Neural cell (in vitro differentiated cells): Measurements from ENCODE around the gene ZFP3.
"Not testable (repeated sequence)": the region's sequence is repeated elsewhere in the genome, so short reads cannot be mapped to it uniquely, and the experiment has no call there.

Experiments used
- EP300 ChIP-seq: fragments of 450-650 bp; conservative IDR thresholded peaks from 2 replicates; pipeline ENCODE4 v1.6.1; 2014; ENCODE audit warnings: antibody characterized with exemption, mild to moderate bottlenecking, moderate library complexity; ENCODE audit not compliant: poor library complexity, severe bottlenecking
- EZH2 ChIP-seq: fragments of 200-600, 300-800 bp; shearing (Covaris generic), sonication (generic); IDR thresholded peaks from 2 replicates; pipeline ENCODE4 v1.6.1; 2014; ENCODE audit warnings: antibody characterized with exemption, low read length, borderline replicate concordance, mild to moderate bottlenecking; ENCODE audit not compliant: insufficient read depth, poor library complexity, severe bottlenecking
- MXI1 ChIP-seq: fragments of 450-650 bp; conservative IDR thresholded peaks from 2 replicates; pipeline ENCODE4 v1.6.1; 2014; ENCODE audit warnings: antibody characterized with exemption, mild to moderate bottlenecking; ENCODE audit not compliant: poor library complexity, severe bottlenecking
- POLR2AphosphoS5 ChIP-seq: IDR thresholded peaks from 2 replicates; pipeline ENCODE4 v1.6.1; 2012
- TAF1 ChIP-seq: IDR thresholded peaks from 2 replicates; pipeline ENCODE4 v1.6.1; 2012; ENCODE audit warnings: low read depth
- TF ChIP-seq, protein P1 (sequence below): IDR thresholded peaks from 2 replicates; pipeline ENCODE4 v1.6.1; 2012; ENCODE audit warnings: borderline replicate concordance
- TF ChIP-seq, protein P2 (sequence below): fragments of 450-650 bp; IDR thresholded peaks from 2 replicates; pipeline ENCODE4 v1.5.1; 2014; ENCODE audit warnings: antibody characterized with exemption, mild to moderate bottlenecking, moderate library complexity; ENCODE audit not compliant: poor library complexity, severe bottlenecking

DNA sequence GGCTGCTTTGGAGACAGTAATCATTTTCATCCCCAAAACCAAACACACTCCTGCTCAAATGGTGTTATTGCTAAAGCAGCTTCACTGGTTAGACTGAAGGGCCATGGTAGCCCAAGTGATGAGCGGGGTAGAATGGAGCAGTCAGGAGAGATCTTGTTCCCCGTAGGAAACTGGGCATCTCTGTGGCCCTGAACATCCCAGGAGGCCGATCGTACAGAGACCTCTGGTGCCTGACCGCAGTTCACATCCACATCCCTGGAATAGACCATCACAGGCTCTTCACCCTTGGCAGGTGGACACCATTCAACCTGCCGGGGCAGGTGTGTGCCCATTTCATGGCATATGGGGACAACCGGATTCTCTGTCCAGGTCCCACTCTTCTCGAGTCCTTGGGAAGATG lies 51.5 kb downstream of the ZFP3 start:
- TF ChIP-seq, protein P1, sequence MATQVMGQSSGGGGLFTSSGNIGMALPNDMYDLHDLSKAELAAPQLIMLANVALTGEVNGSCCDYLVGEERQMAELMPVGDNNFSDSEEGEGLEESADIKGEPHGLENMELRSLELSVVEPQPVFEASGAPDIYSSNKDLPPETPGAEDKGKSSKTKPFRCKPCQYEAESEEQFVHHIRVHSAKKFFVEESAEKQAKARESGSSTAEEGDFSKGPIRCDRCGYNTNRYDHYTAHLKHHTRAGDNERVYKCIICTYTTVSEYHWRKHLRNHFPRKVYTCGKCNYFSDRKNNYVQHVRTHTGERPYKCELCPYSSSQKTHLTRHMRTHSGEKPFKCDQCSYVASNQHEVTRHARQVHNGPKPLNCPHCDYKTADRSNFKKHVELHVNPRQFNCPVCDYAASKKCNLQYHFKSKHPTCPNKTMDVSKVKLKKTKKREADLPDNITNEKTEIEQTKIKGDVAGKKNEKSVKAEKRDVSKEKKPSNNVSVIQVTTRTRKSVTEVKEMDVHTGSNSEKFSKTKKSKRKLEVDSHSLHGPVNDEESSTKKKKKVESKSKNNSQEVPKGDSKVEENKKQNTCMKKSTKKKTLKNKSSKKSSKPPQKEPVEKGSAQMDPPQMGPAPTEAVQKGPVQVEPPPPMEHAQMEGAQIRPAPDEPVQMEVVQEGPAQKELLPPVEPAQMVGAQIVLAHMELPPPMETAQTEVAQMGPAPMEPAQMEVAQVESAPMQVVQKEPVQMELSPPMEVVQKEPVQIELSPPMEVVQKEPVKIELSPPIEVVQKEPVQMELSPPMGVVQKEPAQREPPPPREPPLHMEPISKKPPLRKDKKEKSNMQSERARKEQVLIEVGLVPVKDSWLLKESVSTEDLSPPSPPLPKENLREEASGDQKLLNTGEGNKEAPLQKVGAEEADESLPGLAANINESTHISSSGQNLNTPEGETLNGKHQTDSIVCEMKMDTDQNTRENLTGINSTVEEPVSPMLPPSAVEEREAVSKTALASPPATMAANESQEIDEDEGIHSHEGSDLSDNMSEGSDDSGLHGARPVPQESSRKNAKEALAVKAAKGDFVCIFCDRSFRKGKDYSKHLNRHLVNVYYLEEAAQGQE, result not testable (repeated sequence)
- TF ChIP-seq, protein P2, sequence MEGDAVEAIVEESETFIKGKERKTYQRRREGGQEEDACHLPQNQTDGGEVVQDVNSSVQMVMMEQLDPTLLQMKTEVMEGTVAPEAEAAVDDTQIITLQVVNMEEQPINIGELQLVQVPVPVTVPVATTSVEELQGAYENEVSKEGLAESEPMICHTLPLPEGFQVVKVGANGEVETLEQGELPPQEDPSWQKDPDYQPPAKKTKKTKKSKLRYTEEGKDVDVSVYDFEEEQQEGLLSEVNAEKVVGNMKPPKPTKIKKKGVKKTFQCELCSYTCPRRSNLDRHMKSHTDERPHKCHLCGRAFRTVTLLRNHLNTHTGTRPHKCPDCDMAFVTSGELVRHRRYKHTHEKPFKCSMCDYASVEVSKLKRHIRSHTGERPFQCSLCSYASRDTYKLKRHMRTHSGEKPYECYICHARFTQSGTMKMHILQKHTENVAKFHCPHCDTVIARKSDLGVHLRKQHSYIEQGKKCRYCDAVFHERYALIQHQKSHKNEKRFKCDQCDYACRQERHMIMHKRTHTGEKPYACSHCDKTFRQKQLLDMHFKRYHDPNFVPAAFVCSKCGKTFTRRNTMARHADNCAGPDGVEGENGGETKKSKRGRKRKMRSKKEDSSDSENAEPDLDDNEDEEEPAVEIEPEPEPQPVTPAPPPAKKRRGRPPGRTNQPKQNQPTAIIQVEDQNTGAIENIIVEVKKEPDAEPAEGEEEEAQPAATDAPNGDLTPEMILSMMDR, result not testable (repeated sequence)
- not testable (repeated sequence) for TF ChIP-seq TAF1, EZH2, POLR2AphosphoS5, MXI1, EP300
